Activated naive CD4-positive, alpha-beta T cell treated with anti-CD3 and anti-CD28 coated beads for 36 hours (primary cell): Measurements from ENCODE around the gene SCAPER. TPM values are rescaled to one million over a fixed set of nuclear protein-coding genes. Genes with fewer than 3 reads are reported as not detected.
"Not testable (repeated sequence)": the region's sequence is repeated elsewhere in the genome, so short reads cannot be mapped to it uniquely, and the experiment has no call there.

Experiments
- CTCF ChIA-PET: fragments of 350-600 bp; sonication (Branson Sonifier 250); formaldehyde crosslinking; loops from one replicate; lab custom pipeline; 2021; ENCODE audit warnings: antibody characterized with exemption; lab: Charles Lee
- DNase-seq: peaks from one replicate; pipeline ENCODE4 v3.0.0-alpha.2; 2020
- H3K27ac Mint-ChIP-seq: one replicate; pipeline ENCODE4 v1.8.0; 2021; ENCODE audit warnings: mild to moderate bottlenecking, mixed read lengths
- H3K27me3 Mint-ChIP-seq: one replicate; pipeline ENCODE4 v1.8.0; 2021; ENCODE audit warnings: low read depth, mixed read lengths
- H3K36me3 Mint-ChIP-seq: one replicate; pipeline ENCODE4 v1.8.0; 2021; ENCODE audit warnings: low read depth, mixed read lengths
- H3K4me1 Mint-ChIP-seq: one replicate; pipeline ENCODE4 v1.8.0; 2021; ENCODE audit warnings: low read depth, mixed read lengths
- H3K4me3 Mint-ChIP-seq: one replicate; pipeline ENCODE4 v1.8.0; 2021; ENCODE audit warnings: mild to moderate bottlenecking, moderate library complexity, mixed read lengths
- H3K9me3 Mint-ChIP-seq: one replicate; pipeline ENCODE4 v1.8.0; 2021; ENCODE audit warnings: mixed read lengths
- intact Hi-C: fragments of 100-400 bp; cut with micrococcal nuclease; formaldehyde crosslinking; loops from one replicate; pipeline ENCODE4 v1.15.1; 2023
- total RNA-seq, 2 experiments: library from RNA; stranded (reverse); gene quantifications; one replicate each; pipeline ENCODE4 v1.2.3, GENCODE V29; 2021

The SCAPER gene
- total RNA-seq, 2 experiments from 2014 or later, result 28.5 to 28.9 TPM

DNA sequence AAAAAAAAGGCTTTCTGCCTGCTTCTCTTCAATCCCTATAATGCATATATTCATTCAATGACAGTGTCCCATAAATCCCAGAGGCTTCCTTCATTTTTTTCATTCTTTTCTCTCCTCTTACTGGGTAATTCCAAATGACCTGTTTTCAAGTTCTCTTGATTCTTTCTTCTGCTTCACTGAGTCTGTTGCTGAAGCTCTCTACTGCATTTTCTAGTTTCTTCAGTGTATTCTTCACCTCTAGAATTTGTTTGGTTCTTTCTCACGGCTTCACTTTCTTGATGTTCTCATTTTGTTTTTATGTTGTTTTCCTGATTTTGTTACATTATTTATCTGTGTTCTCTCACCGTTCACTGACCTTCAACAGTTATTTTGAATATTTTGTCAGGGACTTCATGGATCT lies 141.6 kb downstream of the SCAPER start:
- intact Hi-C loops, result no loop called here
- CTCF ChIA-PET, result no interaction called here
- Mint-ChIP-seq H3K4me1 (peaks cover 6% of the 10 kb centered on the region), H3K27me3 (no peaks in the 10 kb centered on the region), H3K36me3 (peaks cover 54% of the 10 kb centered on the region), H3K9me3 (peaks cover 8% of the 10 kb centered on the region), H3K4me3 (no peak overlapping the region), H3K27ac (no peak overlapping the region)
- no peak for DNase-seq

DNA sequence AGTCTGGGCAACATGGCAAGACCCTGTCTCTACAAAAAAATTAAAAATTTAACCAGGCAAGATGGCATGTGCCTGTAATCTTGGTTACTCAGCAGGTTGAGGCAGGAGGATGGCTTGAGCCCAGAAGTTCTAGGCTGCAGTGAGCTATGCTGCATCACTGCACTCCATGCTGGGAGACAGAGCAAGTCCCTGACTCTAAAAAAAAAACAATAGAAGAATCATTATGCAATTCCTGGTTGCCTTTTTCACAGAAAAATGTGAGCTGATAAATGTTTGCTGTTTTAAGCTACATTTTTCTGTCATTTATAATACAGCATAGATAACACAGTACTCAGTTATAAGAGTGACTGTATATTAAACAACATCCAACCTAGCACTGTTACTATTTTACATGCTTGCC lies 148.8 kb downstream of the SCAPER start:
- no peak for DNase-seq
- H3K27ac Mint-ChIP-seq, result no peak overlapping the region
- H3K4me3 Mint-ChIP-seq, result no peak overlapping the region
- intact Hi-C loops, result no loop called here
- CTCF ChIA-PET, result interaction anchor here (0.6 kb wide), 2 partner anchors 11 to 24 kb away, joined by 6 read pairs; no protein-coding TSS in a partner anchor
- H3K36me3 Mint-ChIP-seq, result peaks cover 16% of the 10 kb centered on the region
- H3K4me1 Mint-ChIP-seq, result peaks cover 18% of the 10 kb centered on the region
- no peaks in the 10 kb centered on the region for H3K9me3 Mint-ChIP-seq
- H3K27me3 Mint-ChIP-seq, result no peaks in the 10 kb centered on the region

DNA sequence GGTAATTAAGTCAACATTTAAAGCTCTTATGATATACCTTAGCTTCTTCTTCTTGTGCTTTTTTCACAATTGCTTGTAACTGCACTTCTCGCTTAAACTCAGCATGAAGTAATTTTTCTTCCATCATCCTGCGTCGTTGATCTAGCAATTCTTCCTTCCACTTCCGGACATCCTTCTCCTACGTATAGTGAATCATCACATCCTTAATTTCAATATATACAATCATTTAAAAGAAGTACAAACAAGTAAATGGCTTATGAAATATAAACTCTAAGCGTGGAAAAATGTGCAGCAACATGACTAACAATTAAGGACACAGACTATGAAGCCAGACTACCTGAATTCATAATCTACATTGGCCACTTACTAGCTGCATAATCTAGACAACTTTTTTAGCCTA lies 151.4 kb downstream of the SCAPER start:
- no peaks in the 10 kb centered on the region for H3K9me3 Mint-ChIP-seq
- H3K27ac Mint-ChIP-seq, result no peak overlapping the region
- no peaks in the 10 kb centered on the region for H3K27me3 Mint-ChIP-seq
- intact Hi-C loops, result loop anchor here (5.0 kb wide), 1 partner anchor 176 kb away; no protein-coding TSS in a partner anchor
- peaks cover 19% of the 10 kb centered on the region for H3K4me1 Mint-ChIP-seq
- no peak for DNase-seq
- H3K36me3 Mint-ChIP-seq, result peaks cover 20% of the 10 kb centered on the region
- H3K4me3 Mint-ChIP-seq, result no peak overlapping the region
- CTCF ChIA-PET, result no interaction called here

DNA sequence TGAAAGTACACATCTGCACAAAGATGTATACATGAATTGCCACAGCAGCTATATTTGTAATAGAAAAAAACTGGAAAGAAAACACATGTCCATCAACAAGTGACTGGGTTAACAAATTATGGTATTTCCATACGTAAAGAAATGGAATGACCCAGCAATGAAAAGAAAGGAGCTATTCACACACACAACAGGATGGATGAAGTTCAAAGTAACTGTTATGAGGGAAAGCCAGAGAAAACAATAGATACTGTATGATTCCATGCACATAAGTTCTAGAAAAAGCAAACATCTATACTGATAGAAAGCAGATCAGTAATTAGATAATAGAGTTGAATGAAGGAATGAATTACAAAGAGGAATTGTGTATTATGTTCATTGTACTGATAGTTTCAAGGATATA lies 152.0 kb downstream of the SCAPER start:
- CTCF ChIA-PET, result no interaction called here
- intact Hi-C loops, result loop anchor here (5.0 kb wide), 1 partner anchor 176 kb away; no protein-coding TSS in a partner anchor
- H3K4me1 Mint-ChIP-seq, result peaks cover 19% of the 10 kb centered on the region
- H3K36me3 Mint-ChIP-seq, result peaks cover 22% of the 10 kb centered on the region
- DNase-seq, result no peak
- no peaks in the 10 kb centered on the region for H3K9me3 Mint-ChIP-seq
- H3K4me3 Mint-ChIP-seq, result no peak overlapping the region
- no peaks in the 10 kb centered on the region for H3K27me3 Mint-ChIP-seq
- no peak overlapping the region for H3K27ac Mint-ChIP-seq

DNA sequence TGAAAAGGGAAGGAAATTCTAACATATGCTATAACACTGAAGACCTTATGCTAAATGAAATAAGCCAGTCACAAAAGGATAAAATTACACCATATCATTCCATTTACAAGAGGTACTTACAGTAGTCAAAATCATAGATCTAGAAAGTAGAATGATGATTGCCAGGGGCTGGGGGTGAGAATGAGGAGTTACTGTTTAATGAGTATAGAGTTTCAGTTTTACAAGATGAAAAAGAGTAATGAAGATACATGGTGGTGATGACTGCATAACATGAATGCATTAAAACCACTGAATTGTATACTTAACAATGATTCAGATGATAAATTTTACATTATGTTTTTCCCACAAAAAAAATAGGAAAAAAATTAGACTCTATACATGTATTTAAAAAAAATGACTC lies 152.6 kb downstream of the SCAPER start:
- no peaks in the 10 kb centered on the region for H3K9me3 Mint-ChIP-seq
- no peak overlapping the region for H3K27ac Mint-ChIP-seq
- CTCF ChIA-PET, result no interaction called here
- intact Hi-C loops, result loop anchor here (1.0 to 5.0 kb wide), 2 partner anchors 113 to 175 kb away; no protein-coding TSS in a partner anchor
- no peak overlapping the region for H3K4me3 Mint-ChIP-seq
- peak; percentile 49 for DNase-seq
- H3K27me3 Mint-ChIP-seq, result no peaks in the 10 kb centered on the region
- peaks cover 19% of the 10 kb centered on the region for H3K4me1 Mint-ChIP-seq
- peaks cover 24% of the 10 kb centered on the region for H3K36me3 Mint-ChIP-seq

DNA sequence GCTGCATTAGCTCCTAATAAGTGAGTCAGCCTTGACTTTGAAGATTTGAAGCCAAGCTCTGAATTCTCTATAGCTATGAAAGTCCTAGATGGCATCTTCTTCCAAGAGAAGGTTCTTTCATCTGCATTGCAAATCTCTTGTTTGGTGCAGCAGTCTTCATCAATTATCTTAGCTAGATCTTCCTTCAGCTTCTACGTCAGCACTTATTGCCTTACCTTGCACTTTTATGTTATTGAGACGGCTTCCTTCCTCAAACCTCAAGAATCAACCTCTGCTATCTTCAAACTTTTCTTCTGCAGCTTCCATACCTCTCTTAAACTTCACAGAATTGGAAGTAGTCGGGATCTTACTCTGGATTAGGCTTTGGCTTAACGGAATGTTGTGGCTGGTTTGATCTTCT lies 167.6 kb downstream of the SCAPER start:
- Mint-ChIP-seq H3K4me3 (no peak overlapping the region), H3K4me1 (no peaks in the 10 kb centered on the region), H3K27ac (no peak overlapping the region), H3K9me3 (no peaks in the 10 kb centered on the region), H3K27me3 (no peaks in the 10 kb centered on the region), H3K36me3 (peaks cover 17% of the 10 kb centered on the region)
- no peak for DNase-seq
- intact Hi-C loops, result no loop called here
- CTCF ChIA-PET, result no interaction called here

DNA sequence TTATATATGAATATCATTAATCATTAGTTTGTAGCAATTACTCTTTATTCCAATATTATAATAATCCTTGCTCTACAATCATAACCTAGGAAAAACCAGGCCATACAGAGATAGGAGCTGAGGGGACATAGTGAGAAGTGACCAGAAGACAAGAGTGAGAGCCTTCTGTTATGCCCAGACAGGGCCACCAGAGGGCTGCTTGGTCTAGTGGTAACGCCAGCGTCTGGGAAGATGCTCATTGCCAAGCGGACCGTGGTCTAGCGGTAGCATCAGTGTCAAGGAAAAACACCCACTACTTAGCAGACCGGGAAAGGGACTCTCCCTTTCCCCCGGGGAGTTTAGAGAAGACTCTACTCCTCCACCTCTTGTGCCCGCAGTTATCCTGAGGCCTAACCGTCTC lies 172.8 kb downstream of the SCAPER start:
- H3K4me3 Mint-ChIP-seq, H3K27ac Mint-ChIP-seq, H3K27me3 Mint-ChIP-seq, DNase-seq, H3K4me1 Mint-ChIP-seq, CTCF ChIA-PET, intact Hi-C loops, H3K9me3 Mint-ChIP-seq: not testable (repeated sequence)
- peaks cover 23% of the 10 kb centered on the region for H3K36me3 Mint-ChIP-seq

DNA sequence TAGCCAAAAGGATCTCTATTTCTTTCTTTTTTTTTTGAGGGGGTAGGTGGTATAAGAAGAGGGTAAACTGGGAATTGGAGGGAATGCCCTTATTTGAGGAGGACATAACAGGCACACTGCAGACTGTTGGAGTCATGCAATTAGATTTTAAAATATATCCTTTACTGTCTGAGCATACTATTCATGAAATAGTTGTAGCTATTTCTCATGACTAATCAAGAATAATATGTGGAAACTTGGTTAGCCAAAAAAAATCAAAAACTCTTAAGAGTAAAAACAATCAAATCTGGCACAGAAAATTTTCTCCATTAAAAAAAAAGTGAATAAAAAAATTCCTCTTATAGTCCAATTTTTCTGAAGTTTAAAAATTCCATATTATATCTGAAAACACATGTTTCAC lies 174.9 kb downstream of the SCAPER start:
- no peaks in the 10 kb centered on the region for H3K9me3 Mint-ChIP-seq
- intact Hi-C loops, result no loop called here
- H3K27me3 Mint-ChIP-seq, result no peaks in the 10 kb centered on the region
- CTCF ChIA-PET, result interaction anchor here (0.6 kb wide), 1 partner anchor 545 kb away, joined by 5 read pairs; no protein-coding TSS in a partner anchor
- no peak for DNase-seq
- no peaks in the 10 kb centered on the region for H3K4me1 Mint-ChIP-seq
- no peak overlapping the region for H3K27ac Mint-ChIP-seq
- H3K36me3 Mint-ChIP-seq, result peaks cover 37% of the 10 kb centered on the region
- H3K4me3 Mint-ChIP-seq, result no peak overlapping the region

DNA sequence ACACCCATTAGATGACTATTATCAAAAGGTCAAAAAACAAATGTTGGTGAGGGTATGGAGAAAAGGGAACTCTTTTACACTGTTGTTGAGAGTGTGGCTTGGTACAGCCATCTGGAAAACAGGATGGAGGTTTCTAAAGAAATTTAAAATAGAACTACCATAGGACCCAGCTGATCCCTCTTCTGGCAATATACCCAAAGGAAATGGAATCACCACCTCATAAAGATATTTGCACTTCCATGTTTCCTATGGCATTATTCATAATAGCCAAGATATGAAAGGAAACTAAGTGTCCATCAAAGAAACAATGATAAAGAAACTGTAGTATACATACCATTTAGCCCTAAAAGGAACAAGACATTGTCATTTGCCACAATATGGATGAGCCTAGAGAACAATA lies 186.3 kb downstream of the SCAPER start:
- peaks cover 32% of the 10 kb centered on the region for H3K36me3 Mint-ChIP-seq

DNA sequence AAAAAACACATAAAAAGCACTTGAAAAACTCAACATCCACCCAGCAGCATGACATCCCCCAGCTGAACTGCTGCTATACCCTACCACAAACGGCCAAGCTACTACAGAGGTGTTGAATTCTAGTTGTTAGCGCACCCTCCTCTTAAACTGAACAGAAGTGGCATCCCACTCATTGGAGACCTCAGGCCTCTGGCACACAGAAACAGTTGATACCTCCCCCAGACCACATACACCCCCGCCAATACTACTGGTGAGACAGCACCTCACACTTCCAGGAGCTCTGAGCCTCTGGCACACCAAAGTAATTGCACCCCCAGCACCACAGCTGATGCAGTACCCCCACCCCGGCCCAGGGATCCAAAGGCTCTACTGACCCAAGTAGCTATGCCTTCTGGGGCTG lies 190.2 kb downstream of the SCAPER start:
- CTCF ChIA-PET, result interaction anchor here (0.6 to 1.2 kb wide), 2 partner anchors 9 to 14 kb away, joined by 4 read pairs; no protein-coding TSS in a partner anchor
- H3K9me3 Mint-ChIP-seq, result peaks cover 11% of the 10 kb centered on the region
- no peaks in the 10 kb centered on the region for H3K4me1 Mint-ChIP-seq
- no peaks in the 10 kb centered on the region for H3K27me3 Mint-ChIP-seq
- DNase-seq, result no peak
- no peak overlapping the region for H3K4me3 Mint-ChIP-seq
- intact Hi-C loops, result no loop called here
- H3K36me3 Mint-ChIP-seq, result peaks cover 38% of the 10 kb centered on the region
- H3K27ac Mint-ChIP-seq, result no peak overlapping the region

More for the DNA sequence above, 186.3 kb downstream of the SCAPER start:
- no peak for DNase-seq
- no peak overlapping the region for H3K27ac Mint-ChIP-seq
- intact Hi-C loops, result no loop called here
- CTCF ChIA-PET, result interaction anchor here (0.6 kb wide), 1 partner anchor 253 kb away, joined by 4 read pairs; no protein-coding TSS in a partner anchor
- no peaks in the 10 kb centered on the region for H3K4me1 Mint-ChIP-seq
- no peaks in the 10 kb centered on the region for H3K27me3 Mint-ChIP-seq
- peaks cover 14% of the 10 kb centered on the region for H3K9me3 Mint-ChIP-seq
- no peak overlapping the region for H3K4me3 Mint-ChIP-seq

DNA sequence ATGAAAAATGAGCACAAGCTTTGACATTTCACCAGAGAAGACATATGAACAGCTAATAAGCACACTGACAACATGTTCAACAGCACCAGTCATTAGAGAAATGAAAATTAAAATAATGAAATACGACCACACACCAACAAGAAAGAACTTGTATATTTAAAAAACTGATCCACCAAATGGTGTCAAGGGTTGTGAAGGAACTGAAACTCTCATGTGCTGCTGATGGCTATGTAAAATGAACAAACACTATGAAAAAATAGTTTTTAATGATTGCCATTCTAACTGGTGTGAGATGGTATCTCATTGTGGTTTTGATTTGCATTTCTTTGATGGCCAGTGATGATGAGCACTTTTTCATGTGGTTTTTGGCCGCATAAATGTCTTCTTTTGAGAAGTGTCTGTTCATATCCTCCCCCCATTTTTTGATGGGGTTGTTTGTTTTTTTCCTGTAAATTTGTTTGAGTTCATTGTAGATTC lies 193.8 kb downstream of the SCAPER start:
- peaks cover 34% of the 10 kb centered on the region for H3K36me3 Mint-ChIP-seq
- peaks cover 7% of the 10 kb centered on the region for H3K9me3 Mint-ChIP-seq
- CTCF ChIA-PET, result no interaction called here
- no peak overlapping the region for H3K4me3 Mint-ChIP-seq
- no peak for DNase-seq
- intact Hi-C loops, result no loop called here
- H3K27me3 Mint-ChIP-seq, result no peaks in the 10 kb centered on the region
- peaks cover 5% of the 10 kb centered on the region for H3K4me1 Mint-ChIP-seq
- no peak overlapping the region for H3K27ac Mint-ChIP-seq

DNA sequence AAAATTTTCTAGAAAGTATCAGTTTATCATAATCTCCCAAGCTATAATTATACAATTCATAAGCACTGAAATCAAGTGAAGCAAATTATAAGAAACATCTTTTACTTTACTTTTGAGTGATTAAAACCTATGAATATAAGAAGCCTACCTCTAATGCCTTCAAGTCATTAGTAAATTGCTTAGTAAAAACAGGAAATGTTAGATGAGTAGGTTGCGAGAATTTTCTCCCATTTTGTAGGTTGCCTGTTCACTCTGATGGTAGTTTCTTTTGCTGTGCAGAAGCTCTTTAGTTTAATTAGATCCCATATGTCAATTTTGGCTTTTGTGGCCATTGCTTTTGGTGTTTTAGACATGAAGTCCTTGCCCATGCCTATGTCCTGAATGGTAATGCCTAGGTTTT lies 201.1 kb downstream of the SCAPER start:
- H3K27me3 Mint-ChIP-seq, H3K9me3 Mint-ChIP-seq, intact Hi-C loops, CTCF ChIA-PET, DNase-seq, H3K4me1 Mint-ChIP-seq, H3K27ac Mint-ChIP-seq, H3K4me3 Mint-ChIP-seq: not testable (repeated sequence)
- peaks cover 16% of the 10 kb centered on the region for H3K36me3 Mint-ChIP-seq

DNA sequence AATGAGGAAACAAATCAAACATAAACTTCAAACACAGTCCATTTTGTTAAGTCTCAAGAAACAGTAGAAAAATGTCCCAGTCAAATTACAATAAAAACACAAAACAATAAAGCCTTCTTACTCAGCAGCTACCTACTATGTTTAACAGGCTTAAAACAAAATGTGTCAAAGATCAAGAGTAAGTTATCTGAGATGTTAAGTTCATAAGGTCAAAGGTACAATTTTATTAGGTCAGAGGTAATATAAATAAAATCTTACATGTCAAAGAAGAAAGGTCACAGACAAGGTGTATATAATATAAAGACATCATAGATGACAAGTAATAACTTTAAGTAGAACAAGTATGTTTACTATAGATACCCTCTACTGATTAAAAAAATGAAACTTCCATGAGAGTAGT lies 208.3 kb downstream of the SCAPER start:
- no peak for DNase-seq
- Mint-ChIP-seq H3K4me1 (no peaks in the 10 kb centered on the region), H3K36me3 (peaks cover 15% of the 10 kb centered on the region), H3K9me3 (no peaks in the 10 kb centered on the region), H3K27ac (no peak overlapping the region), H3K27me3 (no peaks in the 10 kb centered on the region), H3K4me3 (no peak overlapping the region)
- intact Hi-C loops, result no loop called here
- CTCF ChIA-PET, result interaction anchor here (0.6 kb wide), 1 partner anchor 1719 kb away, joined by 3 read pairs; no protein-coding TSS in a partner anchor
